Stomach (tissue), 9 donors: ENCODE data around the gene PTPRZ1. TPM values are rescaled to one million over a fixed set of nuclear protein-coding genes. Genes with fewer than 3 reads are reported as not detected.

Source experiments
- DNase-seq, 2 donors: peaks; one replicate each; pipeline versions ENCODE4 v3.0.0 to v3.0.0-alpha.2; 2013 to 2019
- H3K27ac ChIP-seq, 5 donors: fragments of 200-600 bp in 4 of 5; sonication (generic) in 4 of 5; one replicate each; pipeline ENCODE4 v1.5.1; 2013 to 2019; ENCODE audit warnings: mild to moderate bottlenecking in 1 of 5, moderate library complexity in 1 of 5
- H3K27me3 ChIP-seq, 3 donors: fragments of 200-600 bp; sonication (generic); one replicate each; pipeline ENCODE4 v1.5.1; 2017 to 2019; ENCODE audit warnings: mixed run types in 1 of 3
- H3K36me3 ChIP-seq, 4 donors: fragments of 200-600 bp; sonication (generic); 1 replicate in 3 of 4; 2 replicates in 1 of 4; pipeline ENCODE4 v1.5.1; 2016 to 2019
- H3K4me1 ChIP-seq, 4 donors: fragments of 200-600 bp; sonication (generic); one replicate each; pipeline ENCODE4 v1.5.1; 2016 to 2019
- H3K4me3 ChIP-seq, 4 donors: fragments of 200-600 bp; sonication (generic) in 3 of 4; one replicate each; pipeline ENCODE4 v1.5.1; 2016 to 2019; ENCODE audit warnings: mild to moderate bottlenecking in 1 of 4
- H3K9me3 ChIP-seq, 4 donors: fragments of 200-600 bp; sonication (generic); one replicate each; pipeline ENCODE4 v1.5.1; 2016 to 2019
- CTCF ChIP-seq, 7 experiments: fragments of 450-650 bp in 4 of 7; fragments of 200-600 bp in 3 of 7; sonication (generic) in 3 of 7; IDR thresholded peaks; one replicate each; pipeline ENCODE4 v1.5.1; 2016 to 2019; ENCODE audit warnings: antibody characterized with exemption in 7 of 7, control low read depth in 2 of 7, mild to moderate bottlenecking in 1 of 7
- EP300 ChIP-seq: sonication (generic); formaldehyde crosslinking; IDR thresholded peaks from one replicate; pipeline ENCODE4 v1.6.1; 2017; ENCODE audit warnings: antibody characterized with exemption
- POLR2A ChIP-seq, 4 donors: fragments of 450-650 bp; IDR thresholded peaks; one replicate each; pipeline ENCODE4 v1.6.1; 2016; ENCODE audit warnings: antibody characterized with exemption in 4 of 4, control low read depth in 2 of 4, mild to moderate bottlenecking in 1 of 4, moderate library complexity in 1 of 4
- POLR2AphosphoS5 ChIP-seq, 3 donors: sonication (generic); formaldehyde crosslinking; IDR thresholded peaks; one replicate each; pipeline ENCODE4 v1.6.1; 2016; ENCODE audit warnings: antibody characterized with exemption in 3 of 3
- WGBS, 5 donors: extraction: QIAGEN DNeasy Blood & Tissue Kit in 3 of 5; methylation state at CpG; one replicate each; pipeline versions ENCODE4 v1.1.5 to v1.1.7; 2013 to 2018; 5-methylcytosine and 5-hydroxymethylcytosine counted together
- intact Hi-C: fragments of 100-400 bp; cut with DNase I; formaldehyde crosslinking; loops from one replicate; pipeline ENCODE4 v1.15.1; 2023; ENCODE audit warnings: low total_unique reads
- polyA plus RNA-seq, 3 donors: library from polyadenylated mRNA; stranded (reverse); fragments of 200-250 nt; gene quantifications; one replicate each; pipeline ENCODE4 v1.2.3, GENCODE V29; 2013
- total RNA-seq, 5 donors: library from RNA; depleted of rRNA; stranded (reverse); fragments of >200 nt; gene quantifications; one replicate each; pipeline versions ENCODE4 v1.1.0 to v1.2.3, GENCODE V29; 2014 to 2016
- donor health status: healthy with polysubstance abuse.
- donor health status: Bipolar disorder and iron deficiency.
- donor health status: healthy.

PTPRZ1 gene
- total and polyA plus RNA-seq, 8 donors: 0.29 to 31.6 (median 18.1) TPM

- 26 to 49% (median 37%) methylated on average over 1 of the region's 1 CpG for WGBS, 5 donors
These were observed 181.4 kb downstream of the PTPRZ1 start for GRCh38 chr7:122054393-122054792.

GRCh38 chr7:122055073-122055472 is 182.1 kb downstream of the PTPRZ1 start:
- TF ChIP-seq POLR2AphosphoS5 (IDR thresholded peaks at IDR 0.05): no peak
- TF ChIP-seq POLR2A (IDR thresholded peaks at IDR 0.05): no peak
- no peak for TF ChIP-seq EP300
- no peak for TF ChIP-seq CTCF (IDR thresholded peaks at IDR 0.05)
- intact Hi-C loops: no loop called here
- H3K4me1 ChIP-seq: no peaks in the 10 kb centered on the region
- H3K36me3 ChIP-seq: peaks cover 0 to 3% (median under 1%) of the 10 kb centered on the region in 4 donors
- H3K4me3 ChIP-seq: no peak overlapping the region
- H3K27me3 ChIP-seq: no peaks in the 10 kb centered on the region
- no peaks in the 10 kb centered on the region for H3K9me3 ChIP-seq
- H3K27ac ChIP-seq: no peak overlapping the region
- 32 to 58% (median 40%) methylated on average over 1 of the region's 1 CpG for WGBS, 5 donors
- no peak for DNase-seq

More at GRCh38 chr7:122054393-122054792, 181.4 kb downstream of the PTPRZ1 start:
- Histone ChIP-seq H3K9me3 (no peaks in the 10 kb centered on the region), H3K36me3 (no peaks in the 10 kb centered on the region), H3K27ac (no peak overlapping the region), H3K4me1 (no peaks in the 10 kb centered on the region), H3K27me3 (no peaks in the 10 kb centered on the region), H3K4me3 (no peak overlapping the region)
- TF ChIP-seq CTCF (IDR thresholded peaks at IDR 0.05) (no peak), POLR2A (IDR thresholded peaks at IDR 0.05) (no peak), EP300 (no peak), POLR2AphosphoS5 (IDR thresholded peaks at IDR 0.05) (no peak)
- intact Hi-C loops: no loop called here
- DNase-seq: peak in 1 of 2 donors; percentile 9

GRCh38 chr7:122056977-122057376 is 184.0 kb downstream of the PTPRZ1 start:
- Histone ChIP-seq H3K9me3 (no peaks in the 10 kb centered on the region), H3K27me3 (no peaks in the 10 kb centered on the region), H3K4me3 (no peak overlapping the region), H3K36me3 (peaks cover 0 to 7% (median 5%) of the 10 kb centered on the region in 4 donors), H3K27ac (no peak overlapping the region), H3K4me1 (no peaks in the 10 kb centered on the region)
- no peak for TF ChIP-seq EP300
- intact Hi-C loops: no loop called here
- DNase-seq: no peak
- 71 to 83% (median 78%) methylated on average over 2 of the region's 2 CpGs for WGBS, 5 donors

- Histone ChIP-seq H3K36me3 (peaks cover 0 to 7% (median 5%) of the 10 kb centered on the region in 4 donors), H3K27me3 (no peaks in the 10 kb centered on the region), H3K9me3 (no peaks in the 10 kb centered on the region), H3K27ac (no peak overlapping the region), H3K4me3 (no peak overlapping the region), H3K4me1 (no peaks in the 10 kb centered on the region)
- no peak for DNase-seq
- intact Hi-C loops: no loop called here
- TF ChIP-seq POLR2AphosphoS5 (IDR thresholded peaks at IDR 0.05) (no peak), EP300 (no peak), CTCF (IDR thresholded peaks at IDR 0.05) (no peak), POLR2A (IDR thresholded peaks at IDR 0.05) (no peak)
- 68 to 80% (median 75%) methylated on average over 4 of the region's 4 CpGs for WGBS, 5 donors
These were observed 186.6 kb downstream of the PTPRZ1 start for GRCh38 chr7:122059542-122059941.

GRCh38 chr7:122063146-122063545 is 190.2 kb downstream of the PTPRZ1 start:
- no peak for TF ChIP-seq CTCF (IDR thresholded peaks at IDR 0.05)
- TF ChIP-seq EP300: no peak
- TF ChIP-seq POLR2AphosphoS5 (IDR thresholded peaks at IDR 0.05): no peak
- TF ChIP-seq POLR2A (IDR thresholded peaks at IDR 0.05): no peak
- H3K4me3 ChIP-seq: no peak overlapping the region
- no peaks in the 10 kb centered on the region for H3K4me1 ChIP-seq
- no peak overlapping the region for H3K27ac ChIP-seq
- no peaks in the 10 kb centered on the region for H3K27me3 ChIP-seq
- DNase-seq: no peak
- H3K9me3 ChIP-seq: no peaks in the 10 kb centered on the region
- peaks cover 0 to 7% (median 5%) of the 10 kb centered on the region in 4 donors for H3K36me3 ChIP-seq
- intact Hi-C loops: no loop called here
